ENCODE data around the gene FTO. TPM values are rescaled to one million over a fixed set of nuclear protein-coding genes. Genes with fewer than 3 reads are reported as not detected.
A peak's percentile ranks its signal among the peaks of the same experiment; 100 is the strongest.
"Not testable (repeated sequence)": the region's sequence is repeated elsewhere in the genome, so short reads cannot be mapped to it uniquely, and the experiment has no call there.

FTO gene
- total RNA-seq, 1 donor from 2014 or later, result 69.5 TPM

- intact Hi-C loops (cut with DNase I), result no loop called here
- ATAC-seq, result no peak
- DNase-seq (ENCODE audit: missing footprints), result no peak
Observed at GRCh38 chr16:53872248-53873221, 168.6 kb downstream of the FTO start.

DNA sequence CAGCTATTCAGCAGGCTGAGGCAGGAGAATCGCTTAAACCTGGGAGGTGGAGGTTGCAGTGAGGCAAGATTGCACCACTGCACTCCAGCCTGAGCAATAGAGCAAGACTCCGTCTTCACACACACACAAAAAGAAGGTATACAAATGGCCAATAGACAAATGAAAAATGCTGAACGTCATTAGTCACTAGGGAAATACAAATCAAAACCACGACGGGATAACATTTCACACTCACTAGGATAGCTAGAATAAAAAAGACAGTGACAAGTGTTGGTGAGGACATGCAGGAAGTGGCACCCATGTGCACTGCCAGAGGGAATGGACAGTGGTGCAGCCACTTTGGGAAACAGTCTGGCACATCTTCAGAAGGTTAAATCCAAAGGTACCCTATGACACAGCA lies 172.9 kb downstream of the FTO start:
- ATAC-seq (no peak), DNase-seq (ENCODE audit: missing footprints) (no peak)
- intact Hi-C loops (cut with DNase I), result no loop called here

- ATAC-seq, result no peak
- intact Hi-C loops (cut with DNase I), result no loop called here
Observed at GRCh38 chr16:53878216-53878615, 174.3 kb downstream of the FTO start.

GRCh38 chr16:53881371-53881770 lies 177.4 kb downstream of the FTO start:
- no peak for ATAC-seq
- intact Hi-C loops (cut with DNase I), result no loop called here
- no peak for DNase-seq (ENCODE audit: missing footprints)

More at GRCh38 chr16:53878216-53878615, 174.3 kb downstream of the FTO start:
- DNase-seq (ENCODE audit: missing footprints), result no peak

GRCh38 chr16:53882310-53882709 lies 178.4 kb downstream of the FTO start:
- intact Hi-C loops (cut with DNase I), result no loop called here
- DNase-seq (ENCODE audit: missing footprints) (no peak), ATAC-seq (no peak)

DNA sequence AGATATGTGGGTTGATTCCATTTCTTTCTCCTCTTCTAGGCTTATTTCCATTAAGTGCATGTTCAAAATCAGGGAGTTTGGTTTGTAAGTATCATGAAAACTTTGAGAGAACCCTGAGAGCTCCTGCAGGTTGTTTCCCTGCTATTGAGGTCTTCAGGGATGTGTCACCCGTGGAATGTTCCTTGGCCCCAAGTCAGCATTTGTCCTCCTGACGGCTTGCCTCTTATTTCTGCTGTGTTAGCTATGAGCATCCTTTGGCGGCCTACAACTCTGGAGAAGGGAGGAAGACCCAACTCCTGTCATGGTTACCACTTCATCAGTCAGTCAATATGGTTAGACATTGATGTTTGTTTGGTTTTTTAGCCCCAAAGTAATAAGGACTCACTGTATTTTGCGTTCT lies 180.8 kb downstream of the FTO start:
- intact Hi-C loops (cut with DNase I), result no loop called here
- ATAC-seq (no peak), DNase-seq (ENCODE audit: missing footprints) (no peak)

DNA sequence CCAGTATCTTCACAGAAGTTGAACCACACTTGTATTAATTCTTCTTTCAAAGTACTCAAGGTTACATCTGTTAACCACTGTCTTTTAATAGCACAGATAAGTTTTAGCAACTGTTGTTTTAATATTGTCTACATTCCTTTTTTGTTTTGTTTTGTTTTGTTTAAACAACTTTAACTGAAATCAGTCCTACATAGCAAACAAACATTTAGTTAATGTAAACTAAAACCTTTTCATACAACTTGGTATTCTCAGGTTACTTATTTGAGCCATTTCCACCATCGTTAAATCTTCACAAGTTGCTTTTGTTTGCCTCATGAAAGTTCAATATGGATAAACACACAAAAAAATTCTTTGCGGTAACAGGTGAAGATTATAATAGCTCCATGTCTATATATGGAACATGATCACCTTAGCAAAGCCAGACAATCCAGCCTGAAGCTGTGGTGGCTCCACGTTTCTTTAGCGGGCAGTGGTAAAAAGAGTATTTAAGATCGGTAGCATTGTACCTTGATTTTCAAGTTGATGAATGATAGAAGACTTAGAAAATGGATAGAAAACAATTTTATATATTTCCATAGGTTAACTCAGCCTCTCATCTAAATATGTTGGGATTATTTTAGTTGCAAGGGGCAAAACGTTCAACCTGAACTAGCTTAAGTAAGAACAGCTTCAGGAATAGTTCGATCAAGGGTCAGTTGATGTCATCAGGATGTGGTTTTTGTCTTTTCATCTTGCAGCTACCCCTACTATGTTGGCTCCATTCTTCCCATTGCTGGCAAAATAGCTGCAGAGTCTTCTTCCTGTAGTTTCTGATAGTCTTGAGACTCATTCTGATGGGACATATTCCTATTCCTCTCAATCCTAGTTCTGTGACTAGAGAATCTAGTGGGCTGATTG lies 182.8 kb downstream of the FTO start:
- ATAC-seq (no peak), DNase-seq (ENCODE audit: missing footprints) (no peak)
- intact Hi-C loops (cut with DNase I), result no loop called here

- no peak for ATAC-seq
- intact Hi-C loops (cut with DNase I), result no loop called here
- DNase-seq (ENCODE audit: missing footprints), result no peak
Observed at GRCh38 chr16:53888222-53888621, 184.3 kb downstream of the FTO start.

DNA sequence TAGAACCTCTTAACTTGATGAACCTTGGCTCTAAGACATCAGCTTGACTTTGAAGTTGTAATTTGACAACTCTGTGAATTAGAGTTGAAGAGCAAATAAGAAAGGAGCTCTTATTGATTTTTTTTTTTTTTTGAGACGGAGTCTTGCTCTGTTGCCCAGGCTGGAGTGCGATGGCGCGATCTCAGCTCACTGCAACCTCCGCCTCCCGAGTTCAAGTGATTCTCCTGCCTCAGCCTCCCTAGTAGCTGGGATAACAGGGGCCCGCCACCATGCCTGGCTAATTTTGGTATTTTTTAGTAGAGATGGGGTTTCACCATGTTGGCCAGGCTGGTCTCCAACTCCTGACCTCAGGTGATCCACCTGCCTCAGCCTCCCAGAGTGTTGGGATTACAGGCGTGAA lies 186.9 kb downstream of the FTO start:
- intact Hi-C loops (cut with DNase I), result loop anchor here (2.0 to 10.0 kb wide), 4 partner anchors 64 to 1036 kb away; no protein-coding TSS in a partner anchor
- not testable (repeated sequence) for DNase-seq (ENCODE audit: missing footprints); ATAC-seq

DNA sequence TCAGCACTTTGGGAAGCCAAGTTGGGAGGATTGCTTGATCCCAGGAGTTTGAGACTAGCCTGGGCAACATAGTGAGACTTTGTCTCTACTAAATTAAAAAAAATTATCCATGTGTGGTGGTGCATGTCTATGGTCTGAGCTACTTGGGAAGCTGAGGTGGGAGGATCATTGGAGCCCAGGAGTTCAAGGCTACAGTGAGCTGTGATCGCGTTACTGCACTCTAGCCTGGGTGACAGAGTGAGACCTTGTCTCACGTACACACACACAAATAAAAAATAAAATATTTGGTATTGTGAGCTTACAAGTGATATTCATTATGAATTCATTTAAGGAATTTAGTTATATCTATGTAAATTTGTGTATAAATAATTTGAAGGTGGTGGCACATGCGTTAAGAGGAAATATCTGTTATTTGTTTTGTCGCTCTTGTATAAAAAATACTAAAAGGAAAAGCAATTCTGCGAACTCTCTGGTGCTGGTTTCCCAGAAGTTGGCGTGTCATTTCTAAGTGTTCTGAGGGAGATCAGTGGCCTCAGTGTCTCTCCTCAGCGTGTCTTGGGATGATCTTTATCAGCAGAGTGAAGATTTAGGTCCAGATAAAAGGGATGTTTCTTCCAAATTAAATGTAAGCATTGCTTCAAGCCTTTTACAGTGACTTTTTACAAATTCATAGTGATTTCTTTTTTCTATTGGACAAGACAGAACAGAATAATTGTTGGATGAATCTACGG lies 187.6 kb downstream of the FTO start:
- DNase-seq (ENCODE audit: missing footprints) (no peak), ATAC-seq (no peak)
- intact Hi-C loops (cut with DNase I), result loop anchor here (2.0 to 10.0 kb wide), 4 partner anchors 63 to 1036 kb away; no protein-coding TSS in a partner anchor

GRCh38 chr16:53892155-53892554 lies 188.2 kb downstream of the FTO start:
- DNase-seq (ENCODE audit: missing footprints) (no peak), ATAC-seq (peak; percentile 60)
- intact Hi-C loops (cut with DNase I), result loop anchor here (5.0 to 10.0 kb wide), 3 partner anchors 63 to 1035 kb away; no protein-coding TSS in a partner anchor

DNA sequence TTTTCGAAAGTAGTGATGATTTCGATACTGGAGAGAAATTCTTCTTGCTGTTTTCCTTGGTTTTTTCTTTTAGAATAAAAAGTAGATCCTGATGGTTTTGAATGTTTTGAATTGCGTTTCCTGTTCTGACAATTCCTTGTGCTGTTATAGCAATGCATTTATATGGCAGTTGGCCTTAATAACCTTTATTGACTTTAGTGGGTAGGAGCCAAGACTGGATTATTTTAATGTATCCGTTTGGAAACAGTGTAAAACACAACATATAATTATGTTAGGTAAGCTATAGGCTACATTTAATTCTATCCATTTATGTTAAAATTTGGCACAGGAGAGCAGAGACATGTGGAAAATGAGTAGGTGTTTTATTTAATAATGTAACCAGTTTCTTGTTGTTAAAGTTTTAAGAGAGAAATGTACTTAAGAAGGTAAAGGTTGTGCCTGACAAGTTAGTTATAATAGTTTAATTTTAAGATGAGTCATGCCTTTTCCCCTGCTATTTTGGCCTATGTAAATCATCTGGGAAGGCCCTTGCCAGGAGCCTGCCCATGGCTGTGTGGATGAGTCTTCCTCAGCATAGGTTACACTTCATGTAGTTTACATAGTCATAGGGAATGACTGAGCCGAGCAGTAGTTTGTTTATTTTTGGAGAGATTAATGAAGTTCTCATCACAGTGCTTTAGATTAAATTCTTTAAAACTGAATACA lies 189.9 kb downstream of the FTO start:
- intact Hi-C loops (cut with DNase I), result loop anchor here (5.0 to 10.0 kb wide), 3 partner anchors 61 to 1033 kb away; no protein-coding TSS in a partner anchor
- no peak for ATAC-seq
- DNase-seq (ENCODE audit: missing footprints), result no peak

GRCh38 chr16:53894686-53895085 lies 190.7 kb downstream of the FTO start:
- no peak for ATAC-seq
- no peak for DNase-seq (ENCODE audit: missing footprints)
- intact Hi-C loops (cut with DNase I), result loop anchor here (5.0 to 10.0 kb wide), 4 partner anchors 60 to 1033 kb away; no protein-coding TSS in a partner anchor

DNA sequence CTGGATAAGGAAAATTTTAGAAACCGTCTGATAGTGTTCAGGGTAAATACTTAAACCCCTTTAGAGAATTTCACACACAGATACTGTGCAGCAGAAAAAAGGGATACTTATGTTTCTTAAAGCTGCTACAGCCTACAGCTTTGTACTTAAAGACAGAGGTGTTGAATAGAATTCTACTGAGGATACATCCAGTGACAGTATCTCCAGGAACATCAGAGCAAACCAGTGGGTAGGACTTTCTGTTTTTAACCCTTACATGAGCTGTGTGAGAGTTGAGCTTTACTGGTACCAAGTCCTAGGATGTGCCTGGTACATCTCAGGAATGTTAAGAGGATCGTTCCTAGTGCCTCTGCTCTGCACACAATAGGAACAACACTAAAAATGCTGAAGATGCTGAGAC lies 191.5 kb downstream of the FTO start:
- intact Hi-C loops (cut with DNase I), result loop anchor here (5.0 to 10.0 kb wide), 3 partner anchors 59 to 589 kb away; no protein-coding TSS in a partner anchor
- DNase-seq (ENCODE audit: missing footprints) (no peak), ATAC-seq (no peak)

GRCh38 chr16:53895851-53896250 lies 191.9 kb downstream of the FTO start:
- intact Hi-C loops (cut with DNase I), result loop anchor here (5.0 to 10.0 kb wide), 3 partner anchors 59 to 589 kb away; no protein-coding TSS in a partner anchor
- ATAC-seq, result no peak
- no peak for DNase-seq (ENCODE audit: missing footprints)

DNA sequence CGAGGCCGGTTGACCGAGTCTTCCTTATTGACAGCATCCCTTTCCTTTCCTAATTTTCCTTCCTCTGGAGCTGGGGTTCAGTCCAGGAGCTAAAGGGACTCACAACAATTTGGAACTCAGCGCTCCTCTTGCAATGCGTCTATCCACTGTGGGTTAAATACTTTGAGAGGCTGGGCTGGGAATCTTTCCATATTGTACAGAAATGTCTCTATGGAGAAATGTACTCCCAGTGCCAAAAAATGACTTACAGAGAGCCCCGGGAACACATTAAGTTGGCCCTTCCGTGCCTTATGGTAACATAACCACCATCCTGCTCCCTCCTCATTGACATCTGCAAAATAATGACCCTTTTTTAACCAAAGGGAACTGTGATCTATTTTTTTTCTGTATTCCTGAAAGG lies 192.8 kb downstream of the FTO start:
- intact Hi-C loops (cut with DNase I), result loop anchor here (5.0 to 10.0 kb wide), 3 partner anchors 58 to 588 kb away; no protein-coding TSS in a partner anchor
- ATAC-seq (no peak), DNase-seq (ENCODE audit: missing footprints) (no peak)

GRCh38 chr16:53898993-53899392 lies 195.0 kb downstream of the FTO start:
- intact Hi-C loops (cut with DNase I), result loop anchor here (5.0 to 10.0 kb wide), 3 partner anchors 56 to 586 kb away; no protein-coding TSS in a partner anchor
- DNase-seq (ENCODE audit: missing footprints) (no peak), ATAC-seq (no peak)

Data from Right ventricle myocardium inferior (tissue), 1 donor.